Measurements from ENCODE around the gene ONECUT1. TPM values are rescaled to one million over a fixed set of nuclear protein-coding genes. Genes with fewer than 3 reads are reported as not detected.

ONECUT1 gene
- total and polyA plus RNA-seq, 10 donors: not detected

DNA sequence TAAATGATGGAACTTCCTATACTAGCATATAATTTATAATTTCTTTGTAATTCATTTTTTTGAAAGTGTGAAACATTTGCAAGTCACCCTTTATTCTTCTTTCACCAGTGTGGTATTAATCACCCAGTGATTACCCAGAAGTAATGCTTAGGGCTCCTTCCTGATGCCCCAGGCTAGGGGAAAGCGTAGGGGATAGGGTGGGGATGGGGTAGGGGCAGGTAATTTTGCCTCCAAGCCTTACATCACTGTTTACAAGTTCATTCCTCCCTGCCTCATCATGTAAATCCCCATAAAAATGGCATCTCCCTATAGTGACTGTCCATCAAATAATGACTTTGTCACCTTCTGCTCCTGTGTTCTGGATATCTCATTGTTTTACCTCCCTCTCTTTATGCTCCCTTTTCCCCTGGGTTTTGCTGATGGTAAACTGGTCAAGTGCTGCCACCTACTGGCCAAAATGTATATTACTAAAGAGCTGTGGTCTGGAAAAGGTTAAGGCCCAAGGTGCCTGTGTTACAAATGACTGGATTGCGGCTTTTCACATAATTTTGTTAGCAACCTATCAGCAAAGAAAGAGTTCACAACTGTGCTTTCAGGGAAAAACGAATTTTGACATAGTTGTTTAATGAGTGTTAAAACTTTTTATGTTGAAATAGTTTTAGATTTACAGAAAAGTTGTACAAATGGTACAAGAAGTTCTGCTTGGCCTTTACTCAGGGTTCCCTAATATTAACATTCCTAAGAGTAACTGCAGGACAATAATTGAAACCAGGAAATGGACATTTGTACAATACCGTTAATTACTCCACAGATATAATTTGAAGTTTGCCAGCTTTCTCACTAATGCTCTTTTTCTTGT is 54.7 kb downstream of the ONECUT1 start:
- peaks cover 0 to 28% (median 8%) of the 10 kb centered on the region in 6 donors for H3K4me1 ChIP-seq
- no peak overlapping the region for H3K4me3 ChIP-seq
- TF ChIP-seq POLR2A (IDR thresholded peaks at IDR 0.05): no peak
- TF ChIP-seq POLR2AphosphoS5 (IDR thresholded peaks at IDR 0.05): peak in 1 of 3 donors; percentile 48
- TF ChIP-seq CTCF (IDR thresholded peaks at IDR 0.05 in 8 of 11, conservative IDR thresholded peaks at IDR 0.05 in 3 of 11): peak; percentile 67 to 92 (median 86)
- intact Hi-C loops (cut with DNase I; ENCODE audit: low total_unique reads): loop anchor here (10.0 kb wide), 1 partner anchor 411 kb away; no protein-coding TSS in a partner anchor
- H3K27me3 ChIP-seq (replicated peaks in 1 of 7): no peaks in the 10 kb centered on the region
- H3K36me3 ChIP-seq: no peaks in the 10 kb centered on the region
- WGBS, 5 donors: 56 to 68% (median 63%) methylated on average over 4 of the region's 4 CpGs
- no peaks in the 10 kb centered on the region for H3K9me3 ChIP-seq
- H3K27ac ChIP-seq: no peak overlapping the region
- DNase-seq: no peak

DNA sequence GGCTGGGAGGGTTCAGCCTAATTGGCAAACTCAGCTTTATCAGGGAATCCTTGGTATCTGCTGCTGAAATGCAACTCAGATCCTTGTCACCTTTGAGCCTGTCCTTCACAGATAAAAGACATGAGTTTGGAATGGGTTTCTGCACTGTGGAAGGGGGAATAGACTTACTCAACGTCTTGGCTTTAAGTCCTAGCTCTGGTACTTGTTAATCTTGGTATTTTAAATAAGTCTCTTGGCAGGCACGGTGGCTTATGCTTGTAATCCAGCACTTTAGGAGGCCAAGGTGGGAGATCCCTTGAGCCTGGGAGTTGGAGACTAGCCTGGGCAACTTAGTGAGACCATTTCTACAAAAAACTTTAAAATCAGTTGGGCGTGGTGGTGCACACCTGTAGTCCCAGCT is 55.8 kb downstream of the ONECUT1 start:
- no peak for TF ChIP-seq POLR2A (IDR thresholded peaks at IDR 0.05)
- no peak for TF ChIP-seq CTCF (IDR thresholded peaks at IDR 0.05 in 8 of 11, conservative IDR thresholded peaks at IDR 0.05 in 3 of 11)
- TF ChIP-seq POLR2AphosphoS5 (IDR thresholded peaks at IDR 0.05): no peak

DNA sequence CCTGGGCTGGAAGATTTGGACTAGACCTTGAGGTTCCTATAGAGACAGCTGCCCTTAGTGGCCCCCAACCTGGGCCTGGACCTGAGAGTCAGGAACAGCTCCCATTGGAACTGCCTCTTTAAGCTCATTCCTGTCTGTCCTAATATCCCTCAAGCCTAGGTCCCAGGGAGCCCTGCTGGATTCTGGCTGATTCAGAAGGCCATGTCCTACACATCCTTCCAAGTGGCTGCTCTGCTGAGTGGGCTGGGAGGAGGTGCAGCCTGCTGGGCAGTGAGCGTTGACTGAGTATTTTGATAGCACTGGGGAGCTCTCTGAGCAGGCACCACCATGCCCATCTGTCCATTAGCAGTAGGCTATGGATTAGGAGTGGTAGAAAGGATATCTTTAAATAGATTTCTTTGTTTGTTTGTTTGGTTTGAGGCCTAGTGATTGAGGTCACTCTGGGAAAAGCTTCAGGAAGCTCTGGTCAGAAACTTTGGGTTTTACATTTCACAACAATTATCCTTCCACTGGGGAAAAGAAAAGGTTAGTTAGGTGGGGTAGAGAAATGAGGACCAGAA is 56.4 kb downstream of the ONECUT1 start:
- 79 to 100% (median 91%) methylated on average over 1 of the region's 1 CpG for WGBS, 5 donors
- no peaks in the 10 kb centered on the region for H3K9me3 ChIP-seq
- peaks cover 6 to 42% (median 22%) of the 10 kb centered on the region in 6 donors for H3K4me1 ChIP-seq
- H3K27ac ChIP-seq: peak overlapping the region in 4 of 8 donors; percentile 8 to 60 (median 29)
- no peak overlapping the region for H3K4me3 ChIP-seq
- DNase-seq: no peak
- TF ChIP-seq POLR2AphosphoS5 (IDR thresholded peaks at IDR 0.05) (no peak), POLR2A (IDR thresholded peaks at IDR 0.05) (no peak), CTCF (IDR thresholded peaks at IDR 0.05 in 8 of 11, conservative IDR thresholded peaks at IDR 0.05 in 3 of 11) (no peak)
- intact Hi-C loops (cut with DNase I; ENCODE audit: low total_unique reads): loop anchor here (5.0 to 10.0 kb wide), 2 partner anchors 409 to 476 kb away; no protein-coding TSS in a partner anchor
- no peaks in the 10 kb centered on the region for H3K36me3 ChIP-seq
- H3K27me3 ChIP-seq (replicated peaks in 1 of 7): no peaks in the 10 kb centered on the region

More for the DNA sequence above, 55.8 kb downstream of the ONECUT1 start:
- 80 to 88% (median 82%) methylated on average over 3 of the region's 3 CpGs for WGBS, 5 donors
- H3K27me3 ChIP-seq (replicated peaks in 1 of 7): no peaks in the 10 kb centered on the region
- intact Hi-C loops (cut with DNase I; ENCODE audit: low total_unique reads): loop anchor here (5.0 to 10.0 kb wide), 2 partner anchors 410 to 477 kb away; no protein-coding TSS in a partner anchor
- H3K9me3 ChIP-seq: no peaks in the 10 kb centered on the region
- no peak overlapping the region for H3K4me3 ChIP-seq
- no peak for DNase-seq
- H3K27ac ChIP-seq: peak overlapping the region in 2 of 8 donors; percentile 8 to 47
- H3K4me1 ChIP-seq: peaks cover 6 to 39% (median 20%) of the 10 kb centered on the region in 6 donors
- no peaks in the 10 kb centered on the region for H3K36me3 ChIP-seq

DNA sequence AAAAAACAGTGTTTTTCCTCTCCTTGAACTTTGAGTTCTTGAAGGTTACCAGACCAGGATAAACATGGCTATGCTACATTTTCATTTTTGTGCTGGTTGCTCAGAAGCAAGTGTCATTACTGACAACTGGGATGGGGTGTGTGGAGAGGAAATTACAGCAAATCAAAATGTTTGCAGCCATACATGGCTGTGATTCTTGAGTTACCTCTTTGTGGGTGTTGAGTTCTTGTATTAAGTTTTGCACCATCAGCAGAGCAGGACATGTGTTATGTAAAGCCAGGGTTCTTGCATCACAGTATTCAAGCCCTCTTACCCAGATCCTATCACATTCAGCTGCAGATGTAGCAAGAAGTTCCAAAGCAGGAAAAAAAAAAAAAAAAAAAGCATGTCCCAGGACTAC is 57.0 kb downstream of the ONECUT1 start:
- no peak overlapping the region for H3K4me3 ChIP-seq
- H3K27me3 ChIP-seq (replicated peaks in 1 of 7): no peaks in the 10 kb centered on the region
- H3K4me1 ChIP-seq: peaks cover 6 to 42% (median 22%) of the 10 kb centered on the region in 6 donors
- H3K36me3 ChIP-seq: no peaks in the 10 kb centered on the region
- H3K9me3 ChIP-seq: no peaks in the 10 kb centered on the region
- H3K27ac ChIP-seq: peak overlapping the region in 1 of 8 donors; percentile 47
- no peak for DNase-seq
- intact Hi-C loops (cut with DNase I; ENCODE audit: low total_unique reads): loop anchor here (5.0 to 10.0 kb wide), 2 partner anchors 408 to 476 kb away; no protein-coding TSS in a partner anchor
- TF ChIP-seq CTCF (IDR thresholded peaks at IDR 0.05 in 8 of 11, conservative IDR thresholded peaks at IDR 0.05 in 3 of 11): no peak
- no peak for TF ChIP-seq POLR2AphosphoS5 (IDR thresholded peaks at IDR 0.05)
- no peak for TF ChIP-seq POLR2A (IDR thresholded peaks at IDR 0.05)
